Erythroblast (primary cell): Measurements from ENCODE around the gene PLP1.

ENCODE experiments used
- GATA1 ChIP-seq: IDR thresholded peaks from 2 replicates; pipeline ENCODE4 v1.6.1; 2011; ENCODE audit warnings: low read depth, mild to moderate bottlenecking, control low read depth, low read length, moderate library complexity
- POLR2A ChIP-seq: IDR thresholded peaks from 2 replicates; pipeline ENCODE4 v1.6.1; 2011; ENCODE audit warnings: mild to moderate bottlenecking, low read length

DNA sequence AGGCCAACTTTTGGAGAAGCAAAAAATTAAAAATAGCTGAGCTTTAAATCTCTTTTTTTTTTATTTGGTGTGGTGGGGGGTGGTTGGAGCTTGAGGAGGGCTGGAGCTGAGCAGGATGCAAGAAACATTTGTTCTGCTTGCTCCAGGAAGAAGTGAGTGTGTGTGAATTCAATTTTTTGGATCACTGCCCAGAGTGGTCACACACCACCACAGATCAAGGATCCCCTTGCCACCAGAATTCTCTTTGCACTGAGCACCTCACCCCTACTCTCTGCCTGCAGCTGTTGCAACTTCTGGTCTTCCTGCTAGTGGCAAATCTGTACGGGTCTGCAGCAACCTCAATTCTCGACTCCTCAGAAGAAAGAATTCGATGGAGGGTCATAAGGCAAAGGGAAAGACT, 19.9 kb upstream of the PLP1 start:
- TF ChIP-seq POLR2A (no peak), GATA1 (no peak)
